ENCODE results near the gene ME3.
A peak's percentile ranks its signal among the peaks of the same experiment; 100 is the strongest.

ME3 gene

DNA sequence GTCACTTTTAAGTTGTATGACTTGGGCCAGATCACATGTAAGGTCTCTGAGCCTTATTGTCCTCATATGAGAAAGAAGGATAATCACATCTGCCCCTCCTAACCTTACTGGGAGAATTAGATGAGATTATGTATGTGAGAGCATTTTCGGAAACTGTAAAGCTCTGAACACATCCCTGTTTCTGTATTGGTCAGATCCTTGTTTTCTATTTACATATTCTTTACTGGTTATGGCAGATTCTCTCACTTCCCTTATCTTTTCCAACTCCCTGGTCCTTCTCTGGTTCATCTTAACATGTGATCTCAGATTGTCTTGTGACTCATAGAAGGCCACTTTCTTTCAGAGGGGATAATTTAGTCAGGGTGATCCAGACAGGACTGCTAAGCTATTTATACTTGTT is 255.9 kb downstream of the ME3 start:
- DNase-seq: peak; percentile 14

DNA sequence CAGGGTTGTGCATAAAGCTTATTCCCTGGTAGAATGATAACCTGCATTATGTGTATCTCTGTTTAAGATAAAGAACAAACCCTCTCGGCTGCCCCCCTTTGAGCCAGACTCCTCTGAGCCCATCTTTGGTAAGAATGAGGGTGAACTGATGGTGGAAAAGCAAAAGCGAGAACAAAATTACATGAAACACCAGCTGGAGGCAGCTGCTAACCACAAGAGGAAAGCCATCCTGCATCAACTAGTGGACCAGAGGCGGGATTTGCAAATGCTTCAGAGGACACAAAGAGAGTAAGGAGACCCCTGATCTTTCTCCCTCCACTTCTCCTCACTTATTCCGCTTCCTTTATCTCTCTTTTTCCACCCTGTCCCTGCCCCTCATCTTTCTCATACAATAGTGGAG is 257.4 kb downstream of the ME3 start:
- no peak for DNase-seq

DNA sequence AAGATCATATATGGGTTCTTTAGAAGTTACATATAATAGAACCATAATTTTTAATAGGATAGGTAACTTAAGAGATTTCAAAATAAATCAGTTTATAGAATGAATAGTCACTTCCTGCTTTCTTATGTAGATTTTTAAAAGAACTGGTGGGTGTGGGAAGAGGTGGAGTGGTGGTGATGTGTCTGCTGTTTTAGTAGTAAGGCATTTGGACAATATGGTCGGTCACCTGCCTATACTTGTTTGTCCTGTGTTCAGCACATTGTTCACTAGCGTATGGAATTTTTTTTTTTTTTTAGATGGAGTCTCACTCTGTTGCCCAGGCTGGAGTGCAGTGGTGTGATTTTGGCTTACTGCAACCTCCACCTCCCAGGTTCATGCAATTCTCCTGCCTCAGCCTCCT is 258.4 kb downstream of the ME3 start:
- no peak for DNase-seq

DNA sequence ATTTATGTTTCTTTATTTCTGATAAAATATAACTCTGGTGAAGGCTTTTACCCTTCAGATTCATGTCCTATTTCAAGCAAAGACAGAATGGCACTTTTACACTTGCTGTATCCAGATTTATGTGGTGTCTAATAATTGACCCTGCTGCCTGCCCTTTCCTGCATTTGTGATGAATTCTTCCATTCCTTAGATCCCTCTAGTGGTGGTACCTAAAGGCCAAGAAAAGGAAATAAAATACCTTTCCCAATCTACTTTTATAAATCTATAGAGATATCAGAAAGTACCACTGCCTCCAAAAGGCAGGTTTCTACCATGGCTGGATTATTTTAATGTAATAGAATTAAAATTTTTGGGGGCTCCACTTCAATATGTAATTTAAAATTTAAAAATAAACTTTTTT is 263.6 kb downstream of the ME3 start:
- no peak for DNase-seq

DNA sequence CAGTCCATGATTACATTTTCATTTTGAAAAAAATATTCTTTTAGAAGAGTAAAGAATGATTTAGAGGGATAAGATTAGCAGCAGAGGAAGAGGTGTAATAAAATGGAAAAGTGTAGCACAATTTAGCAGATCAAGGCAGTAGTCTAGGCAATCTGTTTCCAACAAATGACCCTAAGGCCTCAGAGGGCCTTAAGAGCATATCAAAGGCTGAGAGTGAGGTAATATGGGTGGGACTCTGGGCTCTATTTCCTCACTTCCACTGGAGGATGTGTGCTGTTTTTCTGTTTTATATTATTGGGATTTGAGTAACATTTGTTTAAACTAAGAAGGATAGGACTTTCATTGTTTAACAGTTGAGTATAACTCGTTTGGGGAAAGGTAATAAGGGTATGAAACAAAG is 269.0 kb downstream of the ME3 start:
- DNase-seq: no peak

DNA sequence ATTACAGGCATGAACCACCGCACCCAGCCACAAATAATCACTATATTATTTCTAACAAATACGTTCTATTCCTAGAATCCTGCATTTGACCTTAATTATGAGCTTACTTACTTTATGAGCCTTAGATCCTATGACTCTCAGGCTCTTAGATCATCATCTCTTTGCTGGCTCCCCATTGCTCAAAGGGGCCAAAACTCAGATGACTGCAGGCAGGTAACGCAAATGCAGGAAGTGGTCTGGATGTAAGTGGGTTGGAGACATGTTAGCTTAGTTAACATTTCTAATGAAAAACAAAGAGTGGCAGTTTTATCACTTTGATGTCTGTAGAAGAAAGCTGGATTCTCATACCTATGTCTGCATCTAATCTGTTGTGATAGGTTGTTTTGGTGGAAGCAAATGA is 274.3 kb downstream of the ME3 start:
- no peak for DNase-seq

DNA sequence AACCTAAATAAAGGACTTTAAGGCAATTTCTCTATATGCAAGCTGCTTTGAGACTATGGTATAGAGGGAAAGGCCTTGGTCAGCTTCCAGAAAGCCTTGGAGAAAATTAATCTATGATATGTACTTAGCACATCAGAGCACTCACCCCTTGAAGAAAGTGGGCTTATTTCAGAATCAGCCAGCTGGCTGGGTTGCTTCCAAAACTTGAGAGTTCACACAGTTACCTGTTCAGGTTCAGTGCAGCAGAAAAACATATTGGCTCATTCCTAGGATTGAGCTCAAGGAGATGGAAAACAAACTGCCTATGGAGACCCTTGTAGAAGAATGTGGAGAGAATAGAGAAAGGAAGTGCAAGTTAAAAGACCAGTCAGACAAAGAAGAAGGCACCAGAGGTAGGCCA is 275.1 kb downstream of the ME3 start:
- DNase-seq: no peak

DNA sequence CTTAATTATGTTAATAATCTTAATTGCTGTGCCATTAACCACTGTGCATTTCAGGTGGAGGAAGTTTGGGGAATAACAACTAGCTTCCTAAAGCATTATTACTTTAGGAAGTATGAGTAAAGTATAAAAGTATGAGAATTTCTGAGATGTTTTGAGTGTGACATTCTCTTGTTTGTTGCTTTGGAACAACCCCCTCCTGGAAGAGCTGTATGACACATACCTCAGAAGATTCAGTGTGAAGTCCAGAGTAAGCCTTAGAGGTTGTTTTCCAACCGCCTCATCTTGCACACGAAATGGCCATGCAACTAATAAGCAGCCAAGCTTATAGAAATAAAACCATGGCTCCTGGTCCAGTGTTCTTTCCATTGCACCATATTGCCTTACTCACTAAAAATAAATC is 276.0 kb downstream of the ME3 start:
- DNase-seq: peak; percentile 80

DNA sequence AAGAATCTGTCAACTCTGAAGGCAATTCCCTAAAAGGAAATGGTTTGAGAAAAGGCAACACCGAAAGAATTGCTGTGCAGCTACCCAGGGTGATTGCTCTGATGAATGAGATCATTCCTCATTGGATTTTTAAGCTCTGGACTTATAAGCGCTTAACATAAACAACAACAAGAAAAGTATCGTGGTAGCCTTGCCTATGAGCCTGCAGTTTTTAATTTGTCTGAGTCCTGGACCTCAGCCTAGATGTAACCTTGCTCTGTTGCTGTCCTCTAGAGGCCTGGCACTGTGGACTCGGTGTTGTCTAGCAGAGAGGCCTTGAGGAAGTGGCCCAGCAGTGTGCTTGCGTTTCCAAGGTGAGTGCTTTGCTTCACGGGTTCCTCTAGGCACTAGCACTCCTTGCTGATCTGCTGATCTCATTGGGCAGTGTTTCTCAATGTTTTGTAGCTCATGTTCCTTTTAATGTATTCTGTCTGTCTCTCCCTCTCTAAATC is 277.3 kb downstream of the ME3 start:
- peak; percentile 51 for DNase-seq
